ENCODE measurements around the gene DPF3.

The DPF3 gene

GRCh38 chr14:72745991-72746980, 147.6 kb downstream of the DPF3 start:
- no peak for TF ChIP-seq POLR2A (IDR thresholded peaks at IDR 0.05; ENCODE audit: low read depth, low read length)
- FAIRE-seq, result no peak
- DNase-seq (ENCODE audit: insufficient read length, low spot score), result no peak

GRCh38 chr14:72745546-72745945, 148.4 kb downstream of the DPF3 start:
- DNase-seq (ENCODE audit: insufficient read length, low spot score), result no peak
- FAIRE-seq, result no peak
- TF ChIP-seq POLR2AphosphoS5 (IDR thresholded peaks at IDR 0.05; ENCODE audit: low read depth, low read length) (no peak), TAF1 (IDR thresholded peaks at IDR 0.05; ENCODE audit: low read depth, low read length) (no peak), SPI1 (IDR thresholded peaks at IDR 0.05; ENCODE audit: low read depth, low read length) (no peak), PAX5 (IDR thresholded peaks at IDR 0.05; ENCODE audit: insufficient read depth, low read length, severe bottlenecking) (no peak), POU2F2 (IDR thresholded peaks at IDR 0.05; ENCODE audit: low read depth, low read length) (no peak), POLR2A (IDR thresholded peaks at IDR 0.05; ENCODE audit: low read depth, low read length) (no peak)

- TF ChIP-seq POU2F2 (IDR thresholded peaks at IDR 0.05; ENCODE audit: low read depth, low read length) (no peak), SPI1 (IDR thresholded peaks at IDR 0.05; ENCODE audit: low read depth, low read length) (no peak), PAX5 (IDR thresholded peaks at IDR 0.05; ENCODE audit: insufficient read depth, low read length, severe bottlenecking) (no peak)
- DNase-seq (ENCODE audit: insufficient read length, low spot score) (no peak), FAIRE-seq (no peak)
Measured at GRCh38 chr14:72744416-72745120, 149.3 kb downstream of the DPF3 start.

GRCh38 chr14:72743626-72744025, 150.3 kb downstream of the DPF3 start:
- DNase-seq (ENCODE audit: insufficient read length, low spot score), result no peak
- no peak for FAIRE-seq
- TF ChIP-seq POLR2A (IDR thresholded peaks at IDR 0.05; ENCODE audit: low read depth, low read length) (no peak), SPI1 (IDR thresholded peaks at IDR 0.05; ENCODE audit: low read depth, low read length) (no peak), POLR2AphosphoS5 (IDR thresholded peaks at IDR 0.05; ENCODE audit: low read depth, low read length) (no peak), TAF1 (IDR thresholded peaks at IDR 0.05; ENCODE audit: low read depth, low read length) (no peak), PAX5 (IDR thresholded peaks at IDR 0.05; ENCODE audit: insufficient read depth, low read length, severe bottlenecking) (no peak), POU2F2 (IDR thresholded peaks at IDR 0.05; ENCODE audit: low read depth, low read length) (no peak)

- DNase-seq (ENCODE audit: insufficient read length, low spot score), result no peak
- no peak for FAIRE-seq
- TF ChIP-seq POLR2AphosphoS5 (IDR thresholded peaks at IDR 0.05; ENCODE audit: low read depth, low read length) (no peak), POLR2A (IDR thresholded peaks at IDR 0.05; ENCODE audit: low read depth, low read length) (no peak), POU2F2 (IDR thresholded peaks at IDR 0.05; ENCODE audit: low read depth, low read length) (no peak), TAF1 (IDR thresholded peaks at IDR 0.05; ENCODE audit: low read depth, low read length) (no peak), SPI1 (IDR thresholded peaks at IDR 0.05; ENCODE audit: low read depth, low read length) (no peak), PAX5 (IDR thresholded peaks at IDR 0.05; ENCODE audit: insufficient read depth, low read length, severe bottlenecking) (no peak)
Measured at GRCh38 chr14:72742838-72743195, 151.1 kb downstream of the DPF3 start.

GRCh38 chr14:72742118-72742837, 151.6 kb downstream of the DPF3 start:
- DNase-seq (ENCODE audit: insufficient read length, low spot score), result no peak
- TF ChIP-seq SPI1 (IDR thresholded peaks at IDR 0.05; ENCODE audit: low read depth, low read length) (no peak), PAX5 (IDR thresholded peaks at IDR 0.05; ENCODE audit: insufficient read depth, low read length, severe bottlenecking) (no peak), POU2F2 (IDR thresholded peaks at IDR 0.05; ENCODE audit: low read depth, low read length) (no peak), TAF1 (IDR thresholded peaks at IDR 0.05; ENCODE audit: low read depth, low read length) (no peak), POLR2AphosphoS5 (IDR thresholded peaks at IDR 0.05; ENCODE audit: low read depth, low read length) (no peak), POLR2A (IDR thresholded peaks at IDR 0.05; ENCODE audit: low read depth, low read length) (no peak)
- no peak for FAIRE-seq

- FAIRE-seq (no peak), DNase-seq (ENCODE audit: insufficient read length, low spot score) (no peak)
- TF ChIP-seq TAF1 (IDR thresholded peaks at IDR 0.05; ENCODE audit: low read depth, low read length) (no peak), POLR2AphosphoS5 (IDR thresholded peaks at IDR 0.05; ENCODE audit: low read depth, low read length) (no peak)
Measured at GRCh38 chr14:72741826-72742117, 152.1 kb downstream of the DPF3 start.

GRCh38 chr14:72740966-72741825, 152.7 kb downstream of the DPF3 start:
- FAIRE-seq, result no peak
- TF ChIP-seq SPI1 (IDR thresholded peaks at IDR 0.05; ENCODE audit: low read depth, low read length) (no peak), TAF1 (IDR thresholded peaks at IDR 0.05; ENCODE audit: low read depth, low read length) (no peak), PAX5 (IDR thresholded peaks at IDR 0.05; ENCODE audit: insufficient read depth, low read length, severe bottlenecking) (no peak), POLR2AphosphoS5 (IDR thresholded peaks at IDR 0.05; ENCODE audit: low read depth, low read length) (no peak), POLR2A (IDR thresholded peaks at IDR 0.05; ENCODE audit: low read depth, low read length) (no peak), POU2F2 (IDR thresholded peaks at IDR 0.05; ENCODE audit: low read depth, low read length) (no peak)
- DNase-seq (ENCODE audit: insufficient read length, low spot score), result no peak

- no peak for TF ChIP-seq POU2F2 (IDR thresholded peaks at IDR 0.05; ENCODE audit: low read depth, low read length)
- TF ChIP-seq POLR2AphosphoS5 (IDR thresholded peaks at IDR 0.05; ENCODE audit: low read depth, low read length), result no peak
- TF ChIP-seq SPI1 (IDR thresholded peaks at IDR 0.05; ENCODE audit: low read depth, low read length), result no peak
- no peak for TF ChIP-seq PAX5 (IDR thresholded peaks at IDR 0.05; ENCODE audit: insufficient read depth, low read length, severe bottlenecking)
- TF ChIP-seq POLR2A (IDR thresholded peaks at IDR 0.05; ENCODE audit: low read depth, low read length), result no peak
- TF ChIP-seq TAF1 (IDR thresholded peaks at IDR 0.05; ENCODE audit: low read depth, low read length), result no peak
- no peak for FAIRE-seq
- no peak for DNase-seq (ENCODE audit: insufficient read length, low spot score)
Measured at GRCh38 chr14:72740504-72740961, 153.4 kb downstream of the DPF3 start.
